Vagina (tissue), 2 donors: ENCODE results near the gene UBE2I.

Experiments
- POLR2A ChIP-seq, 2 donors: fragments of 450-650 bp; IDR thresholded peaks; one replicate each; pipeline ENCODE4 v1.6.1; 2017; ENCODE audit warnings: antibody characterized with exemption in 2 of 2, mild to moderate bottlenecking in 2 of 2, moderate library complexity in 2 of 2
- POLR2AphosphoS5 ChIP-seq, 2 donors: sonication (generic); formaldehyde crosslinking; IDR thresholded peaks; one replicate each; pipeline ENCODE4 v1.9.0; 2017; ENCODE audit warnings: antibody characterized with exemption in 2 of 2, mild to moderate bottlenecking in 2 of 2, low read depth in 1 of 2; ENCODE audit not compliant: insufficient read depth in 1 of 2
- TF ChIP-seq, protein P1 (sequence below), 3 experiments: fragments of 450-650 bp in 2 of 3; fragments of 200-600 bp in 1 of 3; sonication (generic) in 1 of 3; IDR thresholded peaks; one replicate each; pipeline ENCODE4 v1.5.1; 2017 to 2019; ENCODE audit warnings: antibody characterized with exemption in 3 of 3, mild to moderate bottlenecking in 2 of 3, moderate library complexity in 2 of 3

DNA sequence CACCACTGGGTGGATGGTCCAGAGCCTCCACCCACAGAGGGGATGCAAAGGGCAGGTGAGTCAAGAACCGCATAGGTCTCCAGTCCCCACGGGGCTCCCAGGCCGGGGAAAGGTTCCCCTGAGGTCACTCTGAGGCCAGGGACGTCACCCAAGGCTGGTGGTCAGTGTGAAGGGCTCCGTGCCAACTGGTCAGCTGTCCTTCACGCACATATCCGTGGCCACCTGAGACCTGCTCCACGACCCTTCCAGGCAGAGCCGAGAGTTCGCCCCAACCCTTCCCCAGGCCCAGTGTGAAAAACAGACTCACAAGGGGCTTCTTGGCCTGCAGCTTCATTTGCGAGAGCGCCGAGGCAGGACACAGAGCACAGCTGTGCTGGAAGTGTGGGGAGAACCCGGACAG lies 39.5 kb downstream of the UBE2I start:
- TF ChIP-seq POLR2A (IDR thresholded peaks at IDR 0.05) (no peak), POLR2AphosphoS5 (IDR thresholded peaks at IDR 0.05; ENCODE audit: insufficient read depth in 1 of 2, low read depth in 1 of 2) (no peak)
- TF ChIP-seq, protein P1, sequence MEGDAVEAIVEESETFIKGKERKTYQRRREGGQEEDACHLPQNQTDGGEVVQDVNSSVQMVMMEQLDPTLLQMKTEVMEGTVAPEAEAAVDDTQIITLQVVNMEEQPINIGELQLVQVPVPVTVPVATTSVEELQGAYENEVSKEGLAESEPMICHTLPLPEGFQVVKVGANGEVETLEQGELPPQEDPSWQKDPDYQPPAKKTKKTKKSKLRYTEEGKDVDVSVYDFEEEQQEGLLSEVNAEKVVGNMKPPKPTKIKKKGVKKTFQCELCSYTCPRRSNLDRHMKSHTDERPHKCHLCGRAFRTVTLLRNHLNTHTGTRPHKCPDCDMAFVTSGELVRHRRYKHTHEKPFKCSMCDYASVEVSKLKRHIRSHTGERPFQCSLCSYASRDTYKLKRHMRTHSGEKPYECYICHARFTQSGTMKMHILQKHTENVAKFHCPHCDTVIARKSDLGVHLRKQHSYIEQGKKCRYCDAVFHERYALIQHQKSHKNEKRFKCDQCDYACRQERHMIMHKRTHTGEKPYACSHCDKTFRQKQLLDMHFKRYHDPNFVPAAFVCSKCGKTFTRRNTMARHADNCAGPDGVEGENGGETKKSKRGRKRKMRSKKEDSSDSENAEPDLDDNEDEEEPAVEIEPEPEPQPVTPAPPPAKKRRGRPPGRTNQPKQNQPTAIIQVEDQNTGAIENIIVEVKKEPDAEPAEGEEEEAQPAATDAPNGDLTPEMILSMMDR (IDR thresholded peaks at IDR 0.05): no peak
